ENCODE data around the gene LAMB1.
"Not testable (repeated sequence)": the region's sequence is repeated elsewhere in the genome, so short reads cannot be mapped to it uniquely, and the experiment has no call there.

The LAMB1 gene

DNA sequence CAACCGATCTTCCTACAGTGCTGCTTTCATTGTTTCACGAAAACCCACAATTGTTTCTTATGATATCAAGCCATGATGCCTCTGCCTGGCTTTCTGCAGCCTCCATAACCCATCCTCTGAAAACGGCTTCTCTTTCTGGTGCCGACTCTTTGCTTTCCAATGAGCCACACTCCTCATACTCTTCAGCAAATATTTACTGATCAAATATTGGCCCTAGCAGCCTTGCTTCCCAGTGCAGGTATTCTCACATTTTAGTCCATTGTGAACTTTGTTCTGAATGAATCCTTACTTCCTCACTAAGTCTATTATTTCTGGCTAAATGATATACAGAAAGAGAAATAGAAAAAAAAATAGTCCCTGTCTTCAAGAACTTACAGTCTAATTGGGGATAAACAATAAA lies 35.5 kb downstream of the LAMB1 start:
- no peak for DNase-seq

DNA sequence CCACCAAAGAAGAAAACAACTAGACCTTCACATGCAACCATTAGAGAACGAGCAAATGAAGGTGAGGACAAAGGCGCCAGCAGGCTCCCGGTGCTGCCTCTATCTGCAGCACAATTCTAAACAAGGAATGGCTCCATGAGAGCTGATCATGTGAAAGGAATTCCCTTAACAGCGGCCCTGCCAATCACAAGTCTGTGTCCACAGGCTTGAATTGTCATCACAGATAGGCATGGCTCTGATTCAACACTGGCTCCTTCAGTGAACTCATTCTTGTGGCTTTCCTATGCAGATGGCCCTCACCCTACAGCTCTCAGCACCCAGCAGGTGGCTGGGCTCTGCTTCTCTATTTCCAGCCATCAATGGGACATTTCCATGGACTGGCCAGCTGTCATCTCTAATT lies 36.2 kb downstream of the LAMB1 start:
- peak; percentile 85 for DNase-seq

DNA sequence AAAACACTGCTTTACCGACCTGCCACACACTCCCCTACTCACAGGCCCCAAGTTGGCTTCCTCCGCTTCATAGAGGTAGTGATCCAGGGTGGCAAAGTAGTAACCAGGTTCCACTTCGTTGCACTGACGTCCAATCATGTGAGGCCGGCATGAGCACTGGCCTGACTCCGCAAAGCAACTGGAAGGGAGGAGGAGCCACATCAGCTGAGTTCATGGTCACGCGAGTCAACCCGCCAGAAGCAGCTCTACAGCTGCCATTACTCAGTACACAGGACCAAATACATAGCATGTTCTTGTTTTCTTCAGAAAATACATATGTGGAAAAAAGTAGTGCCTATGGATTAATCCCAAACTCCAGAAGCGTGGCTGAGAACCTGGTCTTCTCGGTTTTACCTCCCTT lies 38.5 kb downstream of the LAMB1 start:
- DNase-seq, result no peak

DNA sequence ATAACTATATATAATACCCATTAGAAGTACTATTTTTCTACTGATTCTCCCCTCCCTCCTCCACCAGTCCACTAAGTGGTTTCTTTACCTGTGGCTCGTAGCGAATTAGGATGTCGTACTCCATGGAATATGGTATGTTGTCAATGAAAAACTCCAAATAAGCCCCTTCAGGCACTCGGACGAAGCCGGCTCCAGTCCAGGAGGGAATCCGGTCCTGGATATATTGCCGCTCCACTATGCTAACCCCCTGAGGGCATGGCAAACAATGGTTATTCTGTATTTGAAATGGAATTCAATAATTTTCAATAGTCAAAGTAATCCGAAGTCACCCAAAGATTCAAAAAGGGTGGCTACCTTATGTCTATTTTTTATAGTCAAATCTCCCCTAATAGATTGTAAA lies 40.1 kb downstream of the LAMB1 start:
- DNase-seq, result no peak

DNA sequence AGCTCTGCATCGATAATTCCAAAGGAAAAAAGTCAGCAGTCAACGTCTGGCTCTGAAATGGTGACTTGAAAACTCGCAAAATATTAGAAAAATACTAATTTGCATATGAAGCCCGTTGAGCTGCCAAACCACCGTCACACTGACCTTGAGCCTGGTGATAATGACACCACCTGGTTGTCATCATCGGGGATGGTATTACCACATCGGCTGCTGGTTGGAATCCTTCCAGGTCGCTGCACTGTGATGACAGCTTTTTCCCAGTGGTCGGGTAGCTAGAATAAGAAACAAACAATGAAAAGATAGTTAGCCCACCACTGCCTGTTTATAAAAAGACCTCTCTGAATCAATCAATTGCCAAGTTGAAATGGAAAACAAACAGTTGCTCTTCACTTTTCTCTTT lies 41.6 kb downstream of the LAMB1 start:
- no peak for DNase-seq

DNA sequence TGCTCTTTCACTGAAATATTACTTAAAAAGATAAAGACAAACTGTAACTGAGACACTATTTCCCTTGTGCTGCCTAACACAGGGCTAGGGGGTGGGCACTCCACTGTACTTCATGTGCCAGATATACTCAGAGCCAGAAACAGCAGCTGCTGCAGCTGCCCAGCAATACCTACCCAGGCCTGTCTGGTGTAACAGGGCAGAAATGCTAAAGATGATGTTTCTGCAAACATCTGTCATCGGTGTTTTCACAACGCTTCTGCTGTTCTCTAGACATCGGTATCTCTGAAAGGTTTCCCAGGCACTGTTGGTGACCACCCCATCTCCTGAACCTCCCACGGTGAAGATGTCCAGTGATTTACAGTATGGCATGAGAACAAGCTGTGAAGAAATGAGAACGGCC lies 42.7 kb downstream of the LAMB1 start:
- no peak for DNase-seq

DNA sequence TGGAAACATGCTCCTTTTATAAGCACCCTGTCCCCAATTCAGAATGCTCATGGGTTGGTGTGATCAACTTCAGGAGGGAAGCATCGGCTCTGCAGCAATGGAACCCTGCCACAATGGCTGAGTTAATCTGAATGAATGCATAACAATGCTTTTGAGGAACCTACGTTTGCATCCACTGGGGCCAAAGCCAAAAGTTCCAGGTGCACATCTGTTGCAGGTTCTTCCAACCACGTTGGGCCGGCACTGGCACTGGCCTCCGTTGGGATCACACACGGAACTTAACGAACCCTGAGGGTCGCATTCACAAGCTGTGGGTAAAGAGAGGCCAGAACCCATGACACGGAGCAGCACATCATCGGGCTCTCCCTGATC lies 43.4 kb downstream of the LAMB1 start:
- DNase-seq, result no peak

DNA sequence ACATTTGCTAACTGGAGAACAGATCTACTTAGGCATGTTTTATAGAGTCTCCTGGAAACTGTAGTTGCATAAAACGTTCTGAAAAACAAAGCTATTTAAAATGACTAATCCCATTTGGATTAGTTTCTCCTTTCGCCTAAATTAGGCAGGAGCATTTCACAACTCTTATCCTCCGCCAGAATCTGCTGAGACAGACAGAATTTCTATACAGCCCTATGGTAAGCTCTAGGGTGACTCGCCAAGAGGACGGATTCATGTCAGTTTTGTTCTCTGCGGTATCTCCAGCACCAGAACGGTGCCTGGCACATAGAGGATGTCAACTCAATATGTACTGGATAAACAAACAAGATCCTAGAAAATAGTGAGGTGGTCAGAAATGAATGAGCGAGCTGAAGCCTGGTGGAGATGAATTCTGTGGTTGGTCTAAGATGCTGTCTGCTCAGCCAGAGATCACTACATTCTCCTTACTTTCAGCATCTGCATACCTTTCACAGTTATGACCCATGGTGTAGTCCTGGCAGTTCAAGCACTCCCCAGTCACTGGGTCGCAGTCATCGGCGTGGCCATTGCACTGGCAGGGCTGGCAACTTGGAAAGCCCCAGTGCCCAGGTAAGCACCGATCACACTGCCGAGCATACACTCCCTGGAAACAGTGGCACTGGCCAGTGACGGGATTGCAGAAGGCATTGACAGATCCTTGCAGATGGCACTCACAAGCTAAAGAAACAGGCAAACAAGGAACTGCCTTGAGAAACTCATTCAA lies 44.0 kb downstream of the LAMB1 start:
- peak; percentile 84 for DNase-seq

DNA sequence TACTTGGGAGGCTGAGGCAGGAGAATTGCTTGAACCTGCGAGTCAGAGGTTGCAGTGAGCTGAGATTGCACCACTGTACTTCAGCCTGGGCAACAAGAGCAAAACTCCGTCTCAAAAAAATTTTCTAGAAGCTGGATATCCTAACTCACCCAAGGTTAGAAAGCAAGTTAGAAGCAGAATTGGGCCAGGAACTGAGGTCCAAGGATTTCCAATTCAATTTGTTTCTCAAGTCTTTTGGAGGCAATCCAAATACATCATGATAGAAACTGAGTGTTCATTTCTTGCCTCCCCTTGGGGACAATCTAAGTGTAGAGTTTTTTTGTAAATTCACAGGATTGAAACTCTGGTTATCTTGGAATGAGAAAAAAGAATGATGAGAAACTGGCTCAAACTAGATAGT lies 45.5 kb downstream of the LAMB1 start:
- no peak for DNase-seq

DNA sequence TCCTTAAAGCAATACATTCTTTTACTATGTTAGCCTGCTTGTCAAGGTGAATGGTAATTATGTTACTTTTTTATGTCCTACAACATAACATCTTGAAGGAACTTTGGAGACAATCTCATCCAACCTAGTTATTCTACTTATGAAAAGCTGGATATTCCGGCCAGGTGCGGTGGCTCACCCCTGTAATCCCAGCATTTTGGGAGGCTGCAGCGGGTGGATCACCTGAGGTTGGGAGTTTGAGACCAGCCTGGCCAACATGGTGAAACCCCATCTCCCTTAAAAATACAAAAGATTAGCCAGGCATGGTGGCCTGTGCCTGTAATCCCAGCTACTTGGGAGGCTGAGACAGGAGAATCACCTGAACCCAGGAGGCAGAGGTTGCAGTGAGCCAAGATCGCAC lies 46.0 kb downstream of the LAMB1 start:
- DNase-seq, result not testable (repeated sequence)

DNA sequence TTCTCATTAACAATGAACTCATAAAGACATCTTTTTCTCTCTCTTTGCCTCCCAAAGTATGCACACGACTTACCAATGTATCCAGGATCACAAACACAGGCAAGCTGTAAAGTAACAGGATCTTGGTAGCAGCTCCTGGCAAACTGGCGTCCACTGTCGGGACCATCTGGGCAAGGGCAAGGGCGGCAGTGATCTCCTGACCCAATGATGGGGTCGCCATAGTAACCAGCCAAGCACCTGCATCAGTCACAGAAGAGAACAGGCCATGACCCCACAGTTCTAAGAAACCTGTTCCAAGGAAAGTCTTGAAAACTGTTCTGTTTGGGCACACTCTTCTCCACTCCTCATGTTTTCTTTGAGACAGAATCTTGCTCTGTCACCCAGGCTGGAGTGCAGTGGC lies 47.6 kb downstream of the LAMB1 start:
- DNase-seq, result no peak

DNA sequence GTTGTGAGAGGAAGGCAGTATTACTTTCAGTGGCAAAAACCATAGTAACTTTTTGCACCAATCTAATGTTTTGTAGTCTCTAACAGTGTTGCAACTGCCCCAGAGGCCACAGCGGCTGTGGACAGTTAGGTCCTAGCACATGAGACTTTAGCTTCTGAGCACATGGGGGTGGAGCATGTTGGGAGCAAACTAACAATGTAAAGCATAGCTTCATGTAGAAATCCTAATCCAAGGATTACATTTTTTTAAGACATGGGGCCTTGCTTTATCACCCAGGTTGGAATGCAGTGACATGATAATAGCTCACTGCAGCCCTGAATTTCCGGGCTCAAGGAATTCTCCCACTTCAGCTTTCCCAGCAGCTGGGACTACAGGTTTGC lies 49.0 kb downstream of the LAMB1 start:
- peak; percentile 53 for DNase-seq

DNA sequence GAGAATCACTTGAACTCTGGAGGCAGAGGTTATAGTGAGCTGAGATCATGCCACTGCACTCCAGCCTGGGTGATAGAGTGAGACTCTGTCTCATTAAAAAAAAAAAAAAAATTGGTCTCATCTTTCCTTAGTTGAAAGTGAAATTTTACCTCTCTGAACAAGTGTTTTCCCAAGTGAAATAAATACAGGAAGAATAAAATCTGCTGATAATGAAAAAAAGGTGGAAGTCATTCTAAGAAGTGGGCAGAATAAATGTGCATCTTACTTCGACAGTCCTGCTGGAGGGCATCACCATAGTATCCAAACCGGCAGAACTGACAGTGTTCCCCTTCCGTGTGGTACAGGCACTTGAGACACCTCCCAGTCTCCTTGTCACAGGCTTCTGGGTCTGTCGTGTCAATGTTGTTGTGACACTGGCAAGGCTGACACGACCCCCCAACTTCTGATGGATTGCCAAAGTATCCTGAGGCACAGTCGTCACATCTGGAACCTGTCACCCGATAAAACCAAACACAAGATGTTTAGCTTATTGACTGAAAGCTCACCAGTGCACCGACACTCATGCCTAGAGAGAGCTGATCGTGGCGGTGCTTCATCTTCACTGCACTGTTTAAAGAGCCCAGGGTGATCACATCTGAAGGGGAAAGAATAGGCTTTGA lies 49.6 kb downstream of the LAMB1 start:
- DNase-seq, result no peak

DNA sequence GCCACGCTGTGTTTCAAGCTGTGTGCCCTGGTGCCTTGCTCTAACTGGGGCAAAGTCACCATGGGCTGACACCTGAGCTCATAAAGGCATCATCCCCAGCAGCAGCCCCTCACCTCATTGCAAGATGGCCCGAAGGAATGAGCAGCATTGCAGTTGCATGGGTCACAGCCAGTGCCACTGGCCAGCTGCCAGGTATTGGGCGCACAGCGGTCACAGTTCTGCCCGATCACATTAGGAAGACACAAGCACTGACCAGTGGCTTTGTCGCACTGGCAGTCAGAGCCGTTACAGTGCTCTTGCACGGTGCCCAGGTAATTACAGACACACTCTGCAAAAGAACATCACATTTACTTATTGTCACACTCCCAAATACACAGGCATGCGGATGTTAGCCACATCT lies 51.1 kb downstream of the LAMB1 start:
- DNase-seq, result no peak

DNA sequence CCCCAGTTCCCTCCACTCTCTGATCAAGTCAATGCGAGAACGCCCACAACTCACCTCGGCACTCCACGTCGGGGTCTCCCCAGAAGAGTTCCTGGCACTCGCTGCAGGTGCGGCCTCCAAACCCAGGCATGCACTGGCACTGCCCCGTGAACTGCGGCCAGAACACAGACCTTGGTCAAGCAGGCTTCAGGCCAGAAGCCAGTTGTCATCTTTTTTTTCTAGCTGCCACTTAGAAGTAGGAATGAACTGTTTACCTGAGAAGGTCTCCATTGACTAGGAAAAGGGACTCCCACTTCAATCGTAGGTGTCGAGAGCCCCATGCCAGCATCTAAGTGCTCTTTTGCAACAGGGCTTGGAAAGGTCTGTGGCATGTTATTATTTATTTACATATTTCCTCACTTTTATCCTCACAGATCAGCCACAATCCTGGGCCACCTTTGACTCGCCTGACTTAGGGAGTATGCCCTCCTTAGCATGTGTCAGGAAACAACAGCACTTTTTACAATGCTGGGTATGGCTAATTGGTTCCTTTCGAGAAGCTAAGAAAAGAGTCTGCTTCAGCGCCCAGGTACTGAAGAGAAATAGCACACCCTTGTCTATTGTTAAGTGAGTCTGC lies 51.7 kb downstream of the LAMB1 start:
- DNase-seq, result no peak

DNA sequence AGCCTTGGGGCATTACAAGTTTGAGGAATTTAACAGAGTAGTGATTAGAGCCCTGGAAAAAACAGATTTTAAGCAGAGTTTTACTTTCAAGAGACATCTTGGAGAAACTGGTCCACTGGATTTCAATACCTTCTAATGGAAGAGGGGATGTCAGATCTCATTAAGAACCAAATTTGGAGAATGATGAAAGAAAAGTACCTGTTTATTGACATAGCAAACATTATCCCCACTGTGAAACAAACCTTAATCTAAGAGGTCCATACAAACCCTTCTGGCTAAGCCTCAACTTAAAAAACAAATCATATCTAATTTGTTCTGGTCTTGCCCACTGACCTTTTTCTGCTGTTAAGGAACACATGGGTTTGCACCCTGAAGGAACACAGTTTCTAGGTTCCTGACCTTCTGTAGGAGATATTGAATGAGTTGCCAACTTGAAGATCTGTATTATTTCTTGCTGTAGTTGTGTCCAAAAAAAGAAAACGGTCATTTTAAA lies 53.5 kb downstream of the LAMB1 start:
- DNase-seq, result no peak

DNA sequence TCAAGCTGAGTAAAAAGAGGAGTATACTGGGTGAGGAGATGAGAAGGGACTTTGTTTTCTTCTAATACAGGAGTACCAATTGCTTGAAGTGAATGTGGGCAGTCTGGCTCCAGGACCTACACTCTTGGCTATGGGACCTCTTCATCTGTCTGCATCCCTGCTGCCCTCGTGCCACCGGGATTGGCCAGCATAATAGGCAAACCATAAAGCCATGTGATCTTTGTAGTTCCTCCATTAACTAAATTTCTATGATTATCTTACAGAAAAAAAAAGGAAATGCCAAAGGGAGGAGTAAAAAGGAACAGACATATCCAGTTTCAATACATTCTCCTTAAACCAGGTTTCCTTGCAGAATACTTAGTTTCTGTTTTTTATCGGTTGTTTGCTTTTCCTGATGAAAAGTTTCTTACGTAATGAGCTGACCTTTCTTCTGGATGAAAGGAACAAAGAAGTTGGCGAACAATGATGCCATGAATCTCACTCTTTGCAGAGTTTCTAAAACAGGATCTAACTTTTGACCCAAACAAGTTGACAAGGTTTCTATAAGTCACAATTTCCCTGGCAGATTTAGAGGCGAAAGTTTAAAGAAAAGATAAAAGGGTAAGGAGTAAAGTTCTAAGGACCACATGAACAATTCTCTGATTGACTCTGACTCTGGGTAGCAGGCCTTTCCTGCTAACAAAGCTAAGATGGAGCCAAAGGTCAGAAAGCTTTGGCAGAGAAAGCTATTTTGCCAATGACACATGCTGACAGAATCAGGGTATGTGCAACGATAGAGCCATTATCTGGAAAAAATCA lies 54.1 kb downstream of the LAMB1 start:
- peak; percentile 91 for DNase-seq

DNA sequence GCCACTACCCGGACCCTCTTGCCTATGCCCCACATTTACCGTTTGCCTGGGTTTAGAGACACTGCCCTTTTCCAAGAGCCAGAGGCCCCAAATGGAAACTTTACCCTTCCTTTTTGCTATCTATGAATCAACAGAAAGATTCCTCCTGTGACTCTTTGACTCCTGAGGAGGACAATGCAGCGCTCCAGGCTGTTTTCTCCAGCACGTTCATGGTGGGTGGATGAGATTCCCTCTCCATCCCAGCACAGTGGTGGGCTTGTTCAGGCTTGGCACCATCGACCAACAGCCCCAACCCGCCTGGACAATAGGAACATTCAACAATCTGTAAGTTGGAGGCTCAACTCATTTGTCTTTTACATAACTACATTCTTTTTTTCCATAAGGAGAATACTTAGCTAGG lies 56.1 kb downstream of the LAMB1 start:
- no peak for DNase-seq

DNA sequence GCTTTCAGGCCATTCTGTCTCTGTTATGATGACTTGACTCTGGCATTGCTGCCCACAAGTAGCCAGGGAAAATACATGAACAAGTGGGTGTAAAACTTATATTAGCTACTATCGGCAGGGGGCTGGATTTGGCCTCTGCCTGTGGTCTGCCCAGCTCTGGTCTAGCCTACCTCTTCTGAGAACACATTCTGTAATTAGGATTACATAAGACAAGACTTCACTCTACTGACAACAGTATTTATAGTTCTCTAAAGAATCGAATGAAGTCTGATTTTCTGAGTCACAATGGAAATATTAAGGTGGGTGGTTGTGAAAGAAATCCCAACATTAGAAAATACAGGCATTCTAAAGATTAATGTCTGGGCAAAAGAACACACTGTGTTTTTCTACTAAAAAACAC lies 56.5 kb downstream of the LAMB1 start:
- DNase-seq, result no peak

DNA sequence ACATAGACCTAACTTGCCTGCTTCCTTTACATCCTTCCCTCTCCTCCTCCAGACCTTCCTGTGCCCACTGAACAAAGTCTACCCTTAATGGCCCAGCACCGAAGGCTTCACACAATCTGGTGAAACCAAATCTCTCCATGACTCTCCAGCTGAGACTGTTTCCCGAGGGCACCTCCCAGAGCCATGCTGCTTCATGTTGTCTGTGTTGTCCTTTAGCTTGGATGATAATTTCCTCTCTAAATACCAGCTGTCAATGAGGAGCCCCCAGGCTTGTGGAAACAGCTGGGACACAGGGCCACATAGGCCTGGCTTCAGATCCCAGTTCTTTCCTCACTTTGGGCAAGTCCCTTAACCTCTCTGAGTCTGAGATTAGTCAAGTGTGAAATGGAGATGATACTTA lies 57.6 kb downstream of the LAMB1 start:
- no peak for DNase-seq

DNA sequence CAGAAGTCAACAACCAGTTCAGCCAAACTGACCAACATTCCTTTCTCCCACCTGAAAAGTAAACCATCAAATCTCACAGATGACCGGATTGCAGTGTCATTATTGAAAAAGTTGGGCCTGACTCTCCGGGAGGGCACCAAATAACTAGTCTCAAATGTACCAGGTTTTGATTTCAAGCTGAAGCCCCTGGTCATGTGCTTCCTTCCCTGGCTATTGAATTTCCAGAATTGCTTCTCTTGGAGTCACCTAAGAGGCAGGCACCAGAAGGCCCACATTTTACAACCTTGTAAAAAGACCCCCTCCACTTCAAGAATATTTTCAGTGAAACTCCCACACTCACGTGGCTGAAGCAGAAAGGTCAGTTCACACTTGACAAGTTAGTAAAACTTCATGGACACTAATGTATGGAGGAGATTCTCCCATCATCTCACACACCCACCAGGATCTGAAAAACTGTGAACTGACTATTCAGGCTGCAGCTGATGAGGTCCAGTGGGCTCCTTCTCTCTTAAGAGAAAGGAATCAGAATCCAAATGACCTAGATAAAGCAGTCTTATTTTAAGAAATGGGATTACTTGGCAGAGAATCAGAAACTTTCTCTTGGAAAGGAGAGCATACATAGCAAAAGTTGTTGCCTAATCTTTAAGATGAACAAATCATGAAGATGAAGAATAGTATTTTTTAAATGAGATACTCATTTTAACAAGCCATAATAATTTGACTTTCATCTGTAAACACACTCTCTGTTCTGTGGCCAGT lies 58.4 kb downstream of the LAMB1 start:
- no peak for DNase-seq

DNA sequence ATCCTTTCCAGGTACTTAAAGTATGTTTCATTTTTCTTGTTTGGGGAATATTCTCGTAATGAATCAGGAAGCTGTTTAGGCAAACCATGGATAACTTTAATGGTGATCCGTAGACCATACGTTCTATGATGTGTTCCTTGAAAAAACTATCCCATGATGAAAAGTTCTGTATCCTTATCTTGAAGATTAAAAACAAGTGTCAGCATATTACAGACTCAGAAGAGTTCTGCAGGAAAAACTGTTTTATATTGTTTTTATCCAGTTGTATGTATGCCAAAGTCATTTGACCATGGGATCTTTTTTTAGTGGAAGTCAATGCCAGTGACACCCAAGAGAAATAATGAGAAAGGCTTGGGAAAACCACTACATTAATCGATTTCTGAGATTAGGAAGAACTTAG lies 59.9 kb downstream of the LAMB1 start:
- no peak for DNase-seq

DNA sequence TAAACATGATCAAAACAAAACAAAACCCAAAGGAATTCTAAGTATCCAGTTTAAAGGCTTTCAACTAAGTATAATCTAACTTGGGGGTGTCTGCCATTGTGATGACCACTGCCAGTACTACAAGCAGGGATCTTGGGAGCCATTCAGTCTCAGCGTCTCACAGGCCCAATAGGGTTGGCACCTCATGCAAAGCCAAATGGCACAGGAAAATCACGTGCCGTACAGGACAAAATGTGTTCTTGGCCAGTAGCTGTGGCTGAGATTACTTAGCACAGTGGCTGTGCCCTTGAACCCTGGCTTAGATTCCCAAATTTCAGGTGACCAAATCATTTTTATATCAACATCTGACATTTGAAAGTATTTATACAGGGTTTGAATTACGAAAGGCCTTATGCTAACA lies 62.0 kb downstream of the LAMB1 start:
- no peak for DNase-seq

Measured in HCEC 1CT (cell line).